Activated T-helper 1 cell treated with anti-CD3 and anti-CD28 coated beads, Interleukin-12 subunit alpha, Interleukin-12 subunit beta, Interleukin-2, Interleukin-4 antibody, amounts not matched to agents 30 ng/mL and 10 ng/mL and 1 ng/mL, durations not matched to agents 14 hours and 24 hours and 36 hours (primary cell): ENCODE results near the gene USP15. TPM values are rescaled to one million over a fixed set of nuclear protein-coding genes. Genes with fewer than 3 reads are reported as not detected.

ENCODE experiments used
- DNase-seq: peaks from one replicate; pipeline ENCODE4 v3.0.0; 2021; ENCODE audit warnings: low spot score
- H3K27ac Mint-ChIP-seq: one replicate; pipeline ENCODE4 v1.8.0; 2021; ENCODE audit warnings: mild to moderate bottlenecking, mixed read lengths
- H3K27me3 Mint-ChIP-seq: one replicate; pipeline ENCODE4 v1.8.0; 2022; ENCODE audit warnings: mild to moderate bottlenecking, moderate library complexity, mixed read lengths; ENCODE audit not compliant: insufficient read depth
- H3K36me3 Mint-ChIP-seq: one replicate; pipeline ENCODE4 v1.8.0; 2021; ENCODE audit warnings: low read depth, mixed read lengths
- H3K4me1 Mint-ChIP-seq: one replicate; pipeline ENCODE4 v1.8.0; 2021; ENCODE audit warnings: low read depth, mixed read lengths
- H3K4me3 Mint-ChIP-seq: one replicate; pipeline ENCODE4 v1.8.0; 2021; ENCODE audit warnings: mild to moderate bottlenecking, moderate library complexity, mixed read lengths
- H3K9me3 Mint-ChIP-seq: one replicate; pipeline ENCODE4 v1.8.0; 2021; ENCODE audit warnings: mixed read lengths
- intact Hi-C: fragments of 100-400 bp; cut with micrococcal nuclease; formaldehyde crosslinking; loops from one replicate; pipeline ENCODE4 v1.15.1; 2024
- total RNA-seq: library from RNA; stranded (reverse); gene quantifications from 2 replicates; pipeline ENCODE4 v1.2.3, GENCODE V29; 2022

USP15 gene
- total RNA-seq, 1 donor from 2014 or later, result 100 TPM

GRCh38 chr12:62294378-62294777, 34.2 kb downstream of the USP15 start:
- DNase-seq, result no peak
- Mint-ChIP-seq H3K27ac (no peak overlapping the region), H3K27me3 (no peaks in the 10 kb centered on the region), H3K9me3 (peaks cover 15% of the 10 kb centered on the region), H3K4me3 (no peak overlapping the region), H3K4me1 (peaks cover 67% of the 10 kb centered on the region), H3K36me3 (peaks cover 55% of the 10 kb centered on the region)
- intact Hi-C loops, result no loop called here

- H3K9me3 Mint-ChIP-seq, result peaks cover 1% of the 10 kb centered on the region
- peaks cover 54% of the 10 kb centered on the region for H3K36me3 Mint-ChIP-seq
- no peak for DNase-seq
- peak overlapping the region; percentile 1 for H3K27ac Mint-ChIP-seq
- intact Hi-C loops, result no loop called here
- no peak overlapping the region for H3K4me3 Mint-ChIP-seq
- peaks cover 63% of the 10 kb centered on the region for H3K4me1 Mint-ChIP-seq
- H3K27me3 Mint-ChIP-seq, result no peaks in the 10 kb centered on the region
These were observed 35.8 kb downstream of the USP15 start for GRCh38 chr12:62296001-62296400.

GRCh38 chr12:62297321-62297720, 37.1 kb downstream of the USP15 start:
- Mint-ChIP-seq H3K4me3 (no peak overlapping the region), H3K36me3 (peaks cover 58% of the 10 kb centered on the region), H3K27me3 (no peaks in the 10 kb centered on the region), H3K9me3 (no peaks in the 10 kb centered on the region), H3K27ac (peak overlapping the region; percentile 35), H3K4me1 (peaks cover 63% of the 10 kb centered on the region)
- DNase-seq, result no peak
- intact Hi-C loops, result no loop called here

GRCh38 chr12:62299617-62300016, 39.4 kb downstream of the USP15 start:
- H3K4me3 Mint-ChIP-seq, result no peak overlapping the region
- H3K27ac Mint-ChIP-seq, result no peak overlapping the region
- H3K4me1 Mint-ChIP-seq, result peaks cover 56% of the 10 kb centered on the region
- H3K27me3 Mint-ChIP-seq, result no peaks in the 10 kb centered on the region
- no peak for DNase-seq
- peaks cover 73% of the 10 kb centered on the region for H3K36me3 Mint-ChIP-seq
- H3K9me3 Mint-ChIP-seq, result peaks cover 4% of the 10 kb centered on the region
- intact Hi-C loops, result loop anchor here (2.0 to 5.0 kb wide), 2 partner anchors 17 to 48 kb away; no protein-coding TSS in a partner anchor

GRCh38 chr12:62301080-62301798, 41.0 kb downstream of the USP15 start:
- intact Hi-C loops, result loop anchor here (2.0 to 5.0 kb wide), 2 partner anchors 18 to 46 kb away; no protein-coding TSS in a partner anchor
- no peaks in the 10 kb centered on the region for H3K27me3 Mint-ChIP-seq
- peaks cover 52% of the 10 kb centered on the region for H3K4me1 Mint-ChIP-seq

GRCh38 chr12:62301799-62302133, 41.6 kb downstream of the USP15 start:
- no peak for DNase-seq
- peaks cover 74% of the 10 kb centered on the region for H3K36me3 Mint-ChIP-seq
- peaks cover 8% of the 10 kb centered on the region for H3K9me3 Mint-ChIP-seq
- H3K27ac Mint-ChIP-seq, result no peak overlapping the region
- peaks cover 52% of the 10 kb centered on the region for H3K4me1 Mint-ChIP-seq
- intact Hi-C loops, result loop anchor here (2.0 to 5.0 kb wide), 2 partner anchors 19 to 46 kb away; no protein-coding TSS in a partner anchor
- H3K4me3 Mint-ChIP-seq, result no peak overlapping the region
- no peaks in the 10 kb centered on the region for H3K27me3 Mint-ChIP-seq

More at GRCh38 chr12:62301080-62301798, 41.0 kb downstream of the USP15 start:
- Mint-ChIP-seq H3K36me3 (peaks cover 74% of the 10 kb centered on the region), H3K27ac (peak overlapping the region; percentile 40), H3K4me3 (no peak overlapping the region), H3K9me3 (peaks cover 8% of the 10 kb centered on the region)
- no peak for DNase-seq

GRCh38 chr12:62304560-62304959, 44.4 kb downstream of the USP15 start:
- Mint-ChIP-seq H3K4me3 (no peak overlapping the region), H3K27me3 (no peaks in the 10 kb centered on the region), H3K27ac (no peak overlapping the region), H3K36me3 (peaks cover 66% of the 10 kb centered on the region), H3K9me3 (peaks cover 8% of the 10 kb centered on the region), H3K4me1 (peaks cover 65% of the 10 kb centered on the region)
- intact Hi-C loops, result loop anchor here (5.0 kb wide), 1 partner anchor 43 kb away; no protein-coding TSS in a partner anchor
- no peak for DNase-seq

GRCh38 chr12:62305778-62306177, 45.6 kb downstream of the USP15 start:
- no peak overlapping the region for H3K27ac Mint-ChIP-seq
- no peaks in the 10 kb centered on the region for H3K27me3 Mint-ChIP-seq
- intact Hi-C loops, result loop anchor here (2.0 kb wide), 1 partner anchor 15 kb away; no protein-coding TSS in a partner anchor
- no peak overlapping the region for H3K4me3 Mint-ChIP-seq
- peaks cover 8% of the 10 kb centered on the region for H3K9me3 Mint-ChIP-seq
- H3K36me3 Mint-ChIP-seq, result peaks cover 62% of the 10 kb centered on the region
- H3K4me1 Mint-ChIP-seq, result peaks cover 66% of the 10 kb centered on the region
- no peak for DNase-seq

GRCh38 chr12:62306569-62307530, 46.6 kb downstream of the USP15 start:
- peaks cover 58% of the 10 kb centered on the region for H3K36me3 Mint-ChIP-seq

GRCh38 chr12:62308201-62308600, 48.0 kb downstream of the USP15 start:
- no peak overlapping the region for H3K27ac Mint-ChIP-seq
- H3K4me1 Mint-ChIP-seq, result peaks cover 67% of the 10 kb centered on the region
- H3K36me3 Mint-ChIP-seq, result peaks cover 51% of the 10 kb centered on the region
- H3K4me3 Mint-ChIP-seq, result no peak overlapping the region
- H3K9me3 Mint-ChIP-seq, result peaks cover 8% of the 10 kb centered on the region
- H3K27me3 Mint-ChIP-seq, result no peaks in the 10 kb centered on the region
- no peak for DNase-seq
- intact Hi-C loops, result no loop called here

More at GRCh38 chr12:62306569-62307530, 46.6 kb downstream of the USP15 start:
- H3K27ac Mint-ChIP-seq, result peak overlapping the region; percentile 37
- intact Hi-C loops, result loop anchor here (2.0 kb wide), 1 partner anchor 16 kb away; no protein-coding TSS in a partner anchor
- H3K27me3 Mint-ChIP-seq, result no peaks in the 10 kb centered on the region
- peaks cover 8% of the 10 kb centered on the region for H3K9me3 Mint-ChIP-seq
- H3K4me3 Mint-ChIP-seq, result no peak overlapping the region
- peaks cover 66% of the 10 kb centered on the region for H3K4me1 Mint-ChIP-seq
- DNase-seq, result no peak

- Mint-ChIP-seq H3K36me3 (peaks cover 31% of the 10 kb centered on the region), H3K9me3 (peaks cover 5% of the 10 kb centered on the region), H3K27ac (no peak overlapping the region), H3K4me3 (no peak overlapping the region), H3K27me3 (no peaks in the 10 kb centered on the region), H3K4me1 (peaks cover 45% of the 10 kb centered on the region)
- DNase-seq, result no peak
- intact Hi-C loops, result no loop called here
These were observed 53.6 kb downstream of the USP15 start for GRCh38 chr12:62313727-62314380.

GRCh38 chr12:62317017-62317416, 56.8 kb downstream of the USP15 start:
- Mint-ChIP-seq H3K36me3 (peaks cover 33% of the 10 kb centered on the region), H3K4me1 (peaks cover 25% of the 10 kb centered on the region), H3K4me3 (no peak overlapping the region), H3K9me3 (peaks cover 7% of the 10 kb centered on the region), H3K27me3 (no peaks in the 10 kb centered on the region), H3K27ac (no peak overlapping the region)
- intact Hi-C loops, result no loop called here
- DNase-seq, result no peak
